HEK293 (cell line): ENCODE measurements around the gene C19orf53.
A peak's percentile ranks its signal among the peaks of the same experiment; 100 is the strongest.

Experiments used
- EGR2 ChIP-seq: fragments of 450-650 bp; formaldehyde crosslinking; IDR thresholded peaks from 2 replicates; pipeline ENCODE4 v1.5.1; 2016; ENCODE audit warnings: low read depth, missing biosample characterization, missing genetic modification characterization
- FEZF1 ChIP-seq: fragments of 450-650 bp; formaldehyde crosslinking; IDR thresholded peaks from 2 replicates; pipeline ENCODE4 v1.5.1; 2016; ENCODE audit warnings: missing biosample characterization, missing genetic modification characterization
- KLF16 ChIP-seq: fragments of 450-650 bp; formaldehyde crosslinking; IDR thresholded peaks from 2 replicates; pipeline ENCODE4 v1.5.1; 2017; ENCODE audit warnings: missing biosample characterization, missing genetic modification characterization
- KLF9 ChIP-seq: fragments of 450-650 bp; formaldehyde crosslinking; IDR thresholded peaks from 2 replicates; pipeline ENCODE4 v1.5.1; 2016; ENCODE audit warnings: missing biosample characterization, missing genetic modification characterization, low read depth
- WT1 ChIP-seq: fragments of 450-650 bp; formaldehyde crosslinking; IDR thresholded peaks from 2 replicates; pipeline ENCODE4 v1.5.1; 2016; ENCODE audit warnings: missing biosample characterization, missing genetic modification characterization
- ZBTB1 ChIP-seq: fragments of 450-650 bp; formaldehyde crosslinking; IDR thresholded peaks from 2 replicates; pipeline ENCODE4 v1.5.1; 2016; ENCODE audit warnings: missing biosample characterization, missing genetic modification characterization
- ZBTB17 ChIP-seq: fragments of 450-650 bp; formaldehyde crosslinking; IDR thresholded peaks from 2 replicates; pipeline ENCODE4 v1.5.1; 2016; ENCODE audit warnings: missing biosample characterization, missing genetic modification characterization
- ZFP69B ChIP-seq: fragments of 450-650 bp; formaldehyde crosslinking; IDR thresholded peaks from 2 replicates; pipeline ENCODE4 v1.5.1; 2016; ENCODE audit warnings: missing biosample characterization, missing genetic modification characterization
- ZNF133 ChIP-seq: fragments of 450-650 bp; formaldehyde crosslinking; IDR thresholded peaks from 2 replicates; pipeline ENCODE4 v1.5.1; 2016; ENCODE audit warnings: missing biosample characterization, missing genetic modification characterization
- ZNF24 ChIP-seq: fragments of 450-650 bp; formaldehyde crosslinking; IDR thresholded peaks from 2 replicates; pipeline ENCODE4 v1.5.1; 2016; ENCODE audit warnings: missing biosample characterization, missing genetic modification characterization
- ZNF248 ChIP-seq: fragments of 450-650 bp; formaldehyde crosslinking; IDR thresholded peaks from 2 replicates; pipeline ENCODE4 v1.5.1; 2017; ENCODE audit warnings: missing biosample characterization, missing genetic modification characterization
- ZNF324 ChIP-seq: fragments of 450-650 bp; formaldehyde crosslinking; IDR thresholded peaks from 2 replicates; pipeline ENCODE4 v1.5.1; 2016; ENCODE audit warnings: missing biosample characterization, missing genetic modification characterization
- ZNF354C ChIP-seq: fragments of 450-650 bp; formaldehyde crosslinking; IDR thresholded peaks from 2 replicates; pipeline ENCODE4 v1.5.1; 2016; ENCODE audit warnings: missing biosample characterization, missing genetic modification characterization, low read depth, borderline replicate concordance
- ZNF391 ChIP-seq: fragments of 450-650 bp; formaldehyde crosslinking; IDR thresholded peaks from 2 replicates; pipeline ENCODE4 v1.5.1; 2016; ENCODE audit warnings: low read depth, missing biosample characterization, missing genetic modification characterization, borderline replicate concordance
- ZNF571 ChIP-seq: fragments of 450-650 bp; formaldehyde crosslinking; IDR thresholded peaks from 2 replicates; pipeline ENCODE4 v1.5.0; 2017; ENCODE audit warnings: missing biosample characterization, missing genetic modification characterization
- ZNF658 ChIP-seq: fragments of 450-650 bp; formaldehyde crosslinking; IDR thresholded peaks from 2 replicates; pipeline ENCODE4; 2016; ENCODE audit warnings: missing biosample characterization, missing genetic modification characterization
- ZNF701 ChIP-seq: fragments of 450-650 bp; formaldehyde crosslinking; IDR thresholded peaks from 2 replicates; pipeline ENCODE4 v1.5.1; 2016; ENCODE audit warnings: missing biosample characterization, missing genetic modification characterization
- ZNF76 ChIP-seq: fragments of 450-650 bp; formaldehyde crosslinking; IDR thresholded peaks from 2 replicates; pipeline ENCODE4; 2016; ENCODE audit warnings: low read depth, missing biosample characterization, missing genetic modification characterization, borderline replicate concordance
- ZNF837 ChIP-seq: fragments of 450-650 bp; formaldehyde crosslinking; IDR thresholded peaks from 2 replicates; pipeline ENCODE4 v1.5.1; 2016; ENCODE audit warnings: missing biosample characterization, missing genetic modification characterization
- TF ChIP-seq, protein P1 (sequence below): fragments of 450-650 bp; formaldehyde crosslinking; IDR thresholded peaks from 2 replicates; pipeline ENCODE4 v1.5.1; 2016; ENCODE audit warnings: missing biosample characterization, missing genetic modification characterization
- TF ChIP-seq, protein P2 (sequence below): fragments of 450-650 bp; formaldehyde crosslinking; IDR thresholded peaks from 2 replicates; pipeline ENCODE4 v1.5.1; 2016; ENCODE audit warnings: missing biosample characterization, missing genetic modification characterization
- TF ChIP-seq, protein P3 (sequence below): fragments of 450-650 bp; formaldehyde crosslinking; IDR thresholded peaks from 2 replicates; pipeline ENCODE4 v1.5.1; 2016; ENCODE audit warnings: missing biosample characterization, missing genetic modification characterization
- TF ChIP-seq, protein P4 (sequence below): fragments of 450-650 bp; formaldehyde crosslinking; conservative IDR thresholded peaks from 2 replicates; pipeline ENCODE4 v1.5.1; 2016; ENCODE audit warnings: low read depth, missing biosample characterization, missing genetic modification characterization
- TF ChIP-seq, protein P5 (sequence below): fragments of 450-650 bp; formaldehyde crosslinking; conservative IDR thresholded peaks from 2 replicates; pipeline ENCODE4 v1.5.1; 2016; ENCODE audit warnings: low read depth, missing biosample characterization, missing genetic modification characterization

Gene C19orf53

DNA sequence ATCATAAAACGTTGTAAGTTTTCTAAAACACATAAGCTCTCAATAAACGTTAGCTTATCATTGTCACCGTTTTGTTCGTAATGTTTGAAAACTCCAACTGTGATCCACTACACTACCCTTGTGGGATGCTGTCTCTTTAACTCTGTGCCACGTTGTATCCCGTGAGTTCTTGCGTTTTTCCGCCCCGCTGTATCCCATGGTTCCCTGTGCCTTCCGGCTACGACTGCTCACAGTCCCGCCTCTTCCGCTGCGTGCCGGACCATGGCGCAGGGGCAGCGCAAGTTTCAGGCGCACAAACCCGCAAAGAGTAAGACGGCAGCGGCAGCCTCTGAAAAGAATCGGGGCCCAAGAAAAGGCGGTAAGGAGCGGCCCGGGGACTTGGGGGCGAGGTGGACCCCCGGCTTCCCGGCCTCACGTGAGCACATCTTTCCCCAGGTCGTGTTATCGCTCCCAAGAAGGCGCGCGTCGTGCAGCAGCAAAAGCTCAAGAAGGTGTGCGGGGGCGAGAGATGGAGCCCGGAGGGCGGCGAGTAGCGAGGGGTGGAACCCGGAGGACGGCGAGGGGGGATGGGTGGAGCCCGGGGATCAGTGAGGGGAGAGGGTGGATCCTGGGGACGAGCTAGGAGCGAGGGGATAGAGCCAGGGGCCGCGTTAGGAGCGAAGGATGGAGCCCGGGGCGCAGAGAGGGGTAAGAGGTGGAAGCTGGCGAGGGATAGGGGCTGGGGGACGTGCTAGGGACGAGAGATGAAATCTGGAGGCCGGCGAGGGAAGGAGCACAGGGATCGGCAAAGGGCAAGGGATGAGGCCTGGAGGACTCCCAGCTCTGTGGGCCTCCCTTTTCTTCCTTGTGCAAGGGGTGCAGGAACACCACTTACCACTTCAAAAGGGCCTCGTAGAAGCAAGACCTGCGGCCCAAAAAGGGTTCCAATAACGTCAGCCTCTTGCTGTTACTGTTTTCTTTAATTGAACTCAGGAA is at the start of gene C19orf53 (continued):
- TF ChIP-seq WT1 (tag by site-specific recombination) (peak; percentile 22; the same call in 1 of the 2 replicates), KLF9 (tag by site-specific recombination) (peak; percentile 41), ZBTB1 (tag by site-specific recombination) (no peak), ZNF76 (tag by site-specific recombination) (peak; percentile 100), ZNF837 (tag by site-specific recombination) (no peak), ZBTB17 (tag by site-specific recombination) (peak; percentile 94), KLF16 (tag by site-specific recombination) (peak; percentile 89; the same call in 1 of the 2 replicates), ZNF391 (peak; percentile 85; the same call in 1 of the 2 replicates), ZNF354C (tag by site-specific recombination) (no peak), EGR2 (tag by site-specific recombination) (peak; percentile 91), ZNF133 (tag by site-specific recombination) (no peak), ZNF571 (tag by site-specific recombination) (no peak), ZNF248 (tag by site-specific recombination) (no peak), ZNF24 (peak; percentile 91; the same call in 1 of the 2 replicates), ZFP69B (tag by site-specific recombination) (0 out of 2 replicates have a peak, but pooled peaks have one; percentile 38), ZNF701 (tag by site-specific recombination) (no peak), ZNF324 (tag by site-specific recombination) (no peak; the same call in none of the 2 replicates), ZNF658 (tag by site-specific recombination) (no peak), FEZF1 (peak; percentile 63; the same call in 1 of the 2 replicates)
- TF ChIP-seq, protein P1, sequence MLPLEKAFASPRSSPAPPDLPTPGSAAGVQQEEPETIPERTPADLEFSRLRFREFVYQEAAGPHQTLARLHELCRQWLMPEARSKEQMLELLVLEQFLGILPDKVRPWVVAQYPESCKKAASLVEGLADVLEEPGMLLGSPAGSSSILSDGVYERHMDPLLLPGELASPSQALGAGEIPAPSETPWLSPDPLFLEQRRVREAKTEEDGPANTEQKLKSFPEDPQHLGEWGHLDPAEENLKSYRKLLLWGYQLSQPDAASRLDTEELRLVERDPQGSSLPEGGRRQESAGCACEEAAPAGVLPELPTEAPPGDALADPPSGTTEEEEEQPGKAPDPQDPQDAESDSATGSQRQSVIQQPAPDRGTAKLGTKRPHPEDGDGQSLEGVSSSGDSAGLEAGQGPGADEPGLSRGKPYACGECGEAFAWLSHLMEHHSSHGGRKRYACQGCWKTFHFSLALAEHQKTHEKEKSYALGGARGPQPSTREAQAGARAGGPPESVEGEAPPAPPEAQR (tag by site-specific recombination): no peak
- TF ChIP-seq, protein P2, sequence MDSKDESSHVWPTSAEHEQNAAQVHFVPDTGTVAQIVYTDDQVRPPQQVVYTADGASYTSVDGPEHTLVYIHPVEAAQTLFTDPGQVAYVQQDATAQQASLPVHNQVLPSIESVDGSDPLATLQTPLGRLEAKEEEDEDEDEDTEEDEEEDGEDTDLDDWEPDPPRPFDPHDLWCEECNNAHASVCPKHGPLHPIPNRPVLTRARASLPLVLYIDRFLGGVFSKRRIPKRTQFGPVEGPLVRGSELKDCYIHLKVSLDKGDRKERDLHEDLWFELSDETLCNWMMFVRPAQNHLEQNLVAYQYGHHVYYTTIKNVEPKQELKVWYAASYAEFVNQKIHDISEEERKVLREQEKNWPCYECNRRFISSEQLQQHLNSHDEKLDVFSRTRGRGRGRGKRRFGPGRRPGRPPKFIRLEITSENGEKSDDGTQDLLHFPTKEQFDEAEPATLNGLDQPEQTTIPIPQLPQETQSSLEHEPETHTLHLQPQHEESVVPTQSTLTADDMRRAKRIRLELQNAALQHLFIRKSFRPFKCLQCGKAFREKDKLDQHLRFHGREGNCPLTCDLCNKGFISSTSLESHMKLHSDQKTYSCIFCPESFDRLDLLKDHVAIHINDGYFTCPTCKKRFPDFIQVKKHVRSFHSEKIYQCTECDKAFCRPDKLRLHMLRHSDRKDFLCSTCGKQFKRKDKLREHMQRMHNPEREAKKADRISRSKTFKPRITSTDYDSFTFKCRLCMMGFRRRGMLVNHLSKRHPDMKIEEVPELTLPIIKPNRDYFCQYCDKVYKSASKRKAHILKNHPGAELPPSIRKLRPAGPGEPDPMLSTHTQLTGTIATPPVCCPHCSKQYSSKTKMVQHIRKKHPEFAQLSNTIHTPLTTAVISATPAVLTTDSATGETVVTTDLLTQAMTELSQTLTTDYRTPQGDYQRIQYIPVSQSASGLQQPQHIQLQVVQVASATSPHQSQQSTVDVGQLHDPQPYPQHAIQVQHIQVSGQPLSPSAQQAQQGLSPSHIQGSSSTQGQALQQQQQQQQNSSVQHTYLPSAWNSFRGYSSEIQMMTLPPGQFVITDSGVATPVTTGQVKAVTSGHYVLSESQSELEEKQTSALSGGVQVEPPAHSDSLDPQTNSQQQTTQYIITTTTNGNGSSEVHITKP: peak; percentile 61
- TF ChIP-seq, protein P3, sequence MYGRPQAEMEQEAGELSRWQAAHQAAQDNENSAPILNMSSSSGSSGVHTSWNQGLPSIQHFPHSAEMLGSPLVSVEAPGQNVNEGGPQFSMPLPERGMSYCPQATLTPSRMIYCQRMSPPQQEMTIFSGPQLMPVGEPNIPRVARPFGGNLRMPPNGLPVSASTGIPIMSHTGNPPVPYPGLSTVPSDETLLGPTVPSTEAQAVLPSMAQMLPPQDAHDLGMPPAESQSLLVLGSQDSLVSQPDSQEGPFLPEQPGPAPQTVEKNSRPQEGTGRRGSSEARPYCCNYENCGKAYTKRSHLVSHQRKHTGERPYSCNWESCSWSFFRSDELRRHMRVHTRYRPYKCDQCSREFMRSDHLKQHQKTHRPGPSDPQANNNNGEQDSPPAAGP (tag by site-specific recombination): peak; percentile 95
- TF ChIP-seq, protein P4, sequence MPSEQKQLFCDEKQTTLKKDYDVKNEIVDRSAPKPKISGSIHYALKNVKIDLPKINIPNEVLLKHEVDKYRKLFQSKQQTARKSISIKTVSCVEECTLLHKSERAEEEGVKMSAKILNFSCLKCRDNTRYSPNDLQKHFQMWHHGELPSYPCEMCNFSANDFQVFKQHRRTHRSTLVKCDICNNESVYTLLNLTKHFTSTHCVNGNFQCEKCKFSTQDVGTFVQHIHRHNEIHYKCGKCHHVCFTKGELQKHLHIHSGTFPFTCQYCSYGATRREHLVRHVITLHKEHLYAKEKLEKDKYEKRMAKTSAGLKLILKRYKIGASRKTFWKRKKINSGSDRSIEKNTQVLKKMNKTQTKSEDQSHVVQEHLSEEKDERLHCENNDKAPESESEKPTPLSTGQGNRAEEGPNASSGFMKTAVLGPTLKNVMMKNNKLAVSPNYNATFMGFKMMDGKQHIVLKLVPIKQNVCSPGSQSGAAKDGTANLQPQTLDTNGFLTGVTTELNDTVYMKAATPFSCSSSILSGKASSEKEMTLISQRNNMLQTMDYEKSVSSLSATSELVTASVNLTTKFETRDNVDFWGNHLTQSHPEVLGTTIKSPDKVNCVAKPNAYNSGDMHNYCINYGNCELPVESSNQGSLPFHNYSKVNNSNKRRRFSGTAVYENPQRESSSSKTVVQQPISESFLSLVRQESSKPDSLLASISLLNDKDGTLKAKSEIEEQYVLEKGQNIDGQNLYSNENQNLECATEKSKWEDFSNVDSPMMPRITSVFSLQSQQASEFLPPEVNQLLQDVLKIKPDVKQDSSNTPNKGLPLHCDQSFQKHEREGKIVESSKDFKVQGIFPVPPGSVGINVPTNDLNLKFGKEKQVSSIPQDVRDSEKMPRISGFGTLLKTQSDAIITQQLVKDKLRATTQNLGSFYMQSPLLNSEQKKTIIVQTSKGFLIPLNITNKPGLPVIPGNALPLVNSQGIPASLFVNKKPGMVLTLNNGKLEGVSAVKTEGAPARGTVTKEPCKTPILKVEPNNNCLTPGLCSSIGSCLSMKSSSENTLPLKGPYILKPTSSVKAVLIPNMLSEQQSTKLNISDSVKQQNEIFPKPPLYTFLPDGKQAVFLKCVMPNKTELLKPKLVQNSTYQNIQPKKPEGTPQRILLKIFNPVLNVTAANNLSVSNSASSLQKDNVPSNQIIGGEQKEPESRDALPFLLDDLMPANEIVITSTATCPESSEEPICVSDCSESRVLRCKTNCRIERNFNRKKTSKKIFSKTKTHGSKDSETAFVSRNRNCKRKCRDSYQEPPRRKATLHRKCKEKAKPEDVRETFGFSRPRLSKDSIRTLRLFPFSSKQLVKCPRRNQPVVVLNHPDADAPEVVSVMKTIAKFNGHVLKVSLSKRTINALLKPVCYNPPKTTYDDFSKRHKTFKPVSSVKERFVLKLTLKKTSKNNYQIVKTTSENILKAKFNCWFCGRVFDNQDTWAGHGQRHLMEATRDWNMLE (tag by site-specific recombination): peak; percentile 80
- TF ChIP-seq, protein P5, sequence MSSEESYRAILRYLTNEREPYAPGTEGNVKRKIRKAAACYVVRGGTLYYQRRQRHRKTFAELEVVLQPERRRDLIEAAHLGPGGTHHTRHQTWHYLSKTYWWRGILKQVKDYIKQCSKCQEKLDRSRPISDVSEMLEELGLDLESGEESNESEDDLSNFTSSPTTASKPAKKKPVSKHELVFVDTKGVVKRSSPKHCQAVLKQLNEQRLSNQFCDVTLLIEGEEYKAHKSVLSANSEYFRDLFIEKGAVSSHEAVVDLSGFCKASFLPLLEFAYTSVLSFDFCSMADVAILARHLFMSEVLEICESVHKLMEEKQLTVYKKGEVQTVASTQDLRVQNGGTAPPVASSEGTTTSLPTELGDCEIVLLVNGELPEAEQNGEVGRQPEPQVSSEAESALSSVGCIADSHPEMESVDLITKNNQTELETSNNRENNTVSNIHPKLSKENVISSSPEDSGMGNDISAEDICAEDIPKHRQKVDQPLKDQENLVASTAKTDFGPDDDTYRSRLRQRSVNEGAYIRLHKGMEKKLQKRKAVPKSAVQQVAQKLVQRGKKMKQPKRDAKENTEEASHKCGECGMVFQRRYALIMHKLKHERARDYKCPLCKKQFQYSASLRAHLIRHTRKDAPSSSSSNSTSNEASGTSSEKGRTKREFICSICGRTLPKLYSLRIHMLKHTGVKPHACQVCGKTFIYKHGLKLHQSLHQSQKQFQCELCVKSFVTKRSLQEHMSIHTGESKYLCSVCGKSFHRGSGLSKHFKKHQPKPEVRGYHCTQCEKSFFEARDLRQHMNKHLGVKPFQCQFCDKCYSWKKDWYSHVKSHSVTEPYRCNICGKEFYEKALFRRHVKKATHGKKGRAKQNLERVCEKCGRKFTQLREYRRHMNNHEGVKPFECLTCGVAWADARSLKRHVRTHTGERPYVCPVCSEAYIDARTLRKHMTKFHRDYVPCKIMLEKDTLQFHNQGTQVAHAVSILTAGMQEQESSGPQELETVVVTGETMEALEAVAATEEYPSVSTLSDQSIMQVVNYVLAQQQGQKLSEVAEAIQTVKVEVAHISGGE (tag by site-specific recombination): peak; percentile 93
